PC-3 (cell line): ENCODE data around the gene SEMA3B. TPM values are rescaled to one million over a fixed set of nuclear protein-coding genes. Genes with fewer than 3 reads are reported as not detected.

Source experiments
- ATAC-seq: fragments of 200-7000 bp; cut with Tn5 transposase; 2 replicates; pipeline ENCODE4 v1.9.1; 2020; ENCODE audit warnings: mild to moderate bottlenecking, moderate library complexity
- BruUV-seq: library from RNA; stranded (reverse); fragments of 400-500 nt; replicated peaks from 2 replicates; lab custom pipeline; 2021; lab: Mats Ljungman, UMichigan
- CTCF ChIA-PET: fragments of 300-600 bp; sonication (Branson Sonifier 250); formaldehyde crosslinking; loops from one replicate; lab custom pipeline; 2022; ENCODE audit warnings: antibody characterized with exemption; lab: Charles Lee
- POLR2A ChIA-PET: fragments of 300-600 bp; sonication (Branson Sonifier 250); formaldehyde crosslinking; loops from one replicate; lab custom pipeline; 2022; ENCODE audit warnings: antibody characterized with exemption; ENCODE audit not compliant: unreplicated experiment; lab: Charles Lee
- DNase-seq: peaks from one replicate; pipeline ENCODE4 v3.0.0-alpha.2; 2015
- H2AFZ ChIP-seq: fragments of 300-600 bp; sonication (generic); 2 replicates; pipeline ENCODE4 v1.6.0; 2016; ENCODE audit warnings: antibody characterized with exemption, low read length
- H3F3A ChIP-seq: fragments of 300-600 bp; sonication (generic); one replicate; pipeline ENCODE4 v1.6.0; 2017; ENCODE audit warnings: antibody characterized with exemption, low read length, control low read depth, mild to moderate bottlenecking; ENCODE audit not compliant: unreplicated experiment
- H3K27ac ChIP-seq: fragments of 300-600 bp; sonication (generic); 2 replicates; pipeline ENCODE4 v1.5.1; 2016; ENCODE audit warnings: mild to moderate bottlenecking, low read length
- H3K27me3 ChIP-seq: fragments of 300-600 bp; sonication (generic); 2 replicates; pipeline ENCODE4 v1.6.1; 2016; ENCODE audit warnings: low read length, mixed read lengths
- H3K36me3 ChIP-seq: fragments of 300-600 bp; sonication (generic); 2 replicates; pipeline ENCODE4 v1.6.1; 2016; ENCODE audit warnings: low read depth, mixed run types, low read length, mixed read lengths
- H3K4me1 ChIP-seq: fragments of 300-600 bp; sonication (generic); 2 replicates; pipeline ENCODE4 v1.5.1; 2016; ENCODE audit warnings: low read length; ENCODE audit not compliant: insufficient read depth
- H3K4me2 ChIP-seq: fragments of 300-600 bp; sonication (generic); 2 replicates; pipeline ENCODE4 v1.6.0; 2016; ENCODE audit warnings: low read length
- H3K4me3 ChIP-seq: fragments of 300-600 bp; sonication (generic); 2 replicates; pipeline ENCODE4 v1.5.1; 2016; ENCODE audit warnings: mild to moderate bottlenecking, low read length, mixed read lengths
- H3K79me2 ChIP-seq: fragments of 300-600 bp; sonication (generic); 2 replicates; pipeline ENCODE4 v1.6.1; 2017; ENCODE audit warnings: low read length, mixed read lengths
- H3K9ac ChIP-seq: fragments of 300-600 bp; sonication (generic); 2 replicates; pipeline ENCODE4 v1.6.0; 2016; ENCODE audit warnings: mild to moderate bottlenecking, low read length
- H3K9me2 ChIP-seq: fragments of 300-600 bp; sonication (generic); replicated peaks from 2 replicates; pipeline ENCODE4 v1.6.1; 2016; ENCODE audit warnings: mixed run types, low read length, mixed read lengths
- H3K9me3 ChIP-seq: fragments of 300-600 bp; sonication (generic); 2 replicates; pipeline ENCODE4 v1.6.1; 2016; ENCODE audit warnings: low read length, mixed read lengths
- H4K20me1 ChIP-seq: fragments of 300-600 bp; sonication (generic); 2 replicates; pipeline ENCODE4 v1.6.1; 2016; ENCODE audit warnings: low read length, mixed read lengths
- CTCF ChIP-seq: fragments of 300-600 bp; sonication (generic); conservative IDR thresholded peaks from 2 replicates; pipeline ENCODE4 v1.5.1; 2017; ENCODE audit warnings: antibody characterized with exemption, low read depth, mild to moderate bottlenecking, low read length
- EZH2 ChIP-seq: fragments of 300-600 bp; sonication (generic); IDR thresholded peaks from one replicate; pipeline ENCODE4 v1.6.1; 2017; ENCODE audit warnings: antibody characterized with exemption, mild to moderate bottlenecking, low read length; ENCODE audit not compliant: unreplicated experiment
- EZH2phosphoT487 ChIP-seq: fragments of 300-600 bp; sonication (generic); IDR thresholded peaks from 2 replicates; pipeline ENCODE4 v1.6.1; 2018; ENCODE audit warnings: mild to moderate bottlenecking, antibody characterized with exemption, low read length, borderline replicate concordance
- intact Hi-C: fragments of 100-400 bp; cut with micrococcal nuclease; formaldehyde crosslinking; loops from 2 replicates; pipeline ENCODE4 v1.9.0; 2023
- total RNA-seq: library from RNA; depleted of rRNA; stranded (reverse); fragments of >200 nt; gene quantifications from 2 replicates; pipeline ENCODE4 v1.2.3, GENCODE V29; 2014

SEMA3B gene
- total RNA-seq, 1 experiment from 2014 or later = 40.1 TPM

- TF ChIP-seq EZH2 (no peak), EZH2phosphoT487 (no peak), CTCF (no peak)
- ChIA-PET POLR2A (no interaction called here), CTCF (no interaction called here)
- no peak overlapping the region for H2AFZ ChIP-seq
- no peaks in the 10 kb centered on the region for H3K36me3 ChIP-seq
- BruUV-seq = no TSS peak
- no peaks in the 10 kb centered on the region for H4K20me1 ChIP-seq
- H3F3A ChIP-seq = no peaks in the 10 kb centered on the region
- H3K27ac ChIP-seq = no peak overlapping the region
- no peak for ATAC-seq
- H3K27me3 ChIP-seq = no peaks in the 10 kb centered on the region
- H3K4me3 ChIP-seq = no peak overlapping the region
- H3K4me2 ChIP-seq = no peak overlapping the region
- H3K4me1 ChIP-seq = peaks cover 3% of the 10 kb centered on the region; the same call in 1 of the 2 replicates
- no peaks in the 10 kb centered on the region for H3K79me2 ChIP-seq
- no peak overlapping the region for H3K9ac ChIP-seq
- DNase-seq = no peak
- H3K9me2 ChIP-seq = no peaks in the 10 kb centered on the region
- intact Hi-C loops = no loop called here
- no peaks in the 10 kb centered on the region for H3K9me3 ChIP-seq
These were observed 48.8 kb upstream of the SEMA3B start for GRCh38 chr3:50220109-50220508.

GRCh38 chr3:50221051-50221410 is 47.9 kb upstream of the SEMA3B start:
- no peak overlapping the region for H2AFZ ChIP-seq
- no peaks in the 10 kb centered on the region for H3F3A ChIP-seq
- peaks cover 3% of the 10 kb centered on the region; the same call in 1 of the 2 replicates for H3K4me1 ChIP-seq
- H3K9me3 ChIP-seq = no peaks in the 10 kb centered on the region
- H3K79me2 ChIP-seq = no peaks in the 10 kb centered on the region
- no TSS peak for BruUV-seq
- CTCF ChIA-PET = no interaction called here
- no peak overlapping the region for H3K4me2 ChIP-seq
- intact Hi-C loops = no loop called here
- H3K4me3 ChIP-seq = no peak overlapping the region
- no peak for ATAC-seq
- no peak overlapping the region for H3K9ac ChIP-seq
- no peak overlapping the region for H3K27ac ChIP-seq
- no peak for DNase-seq
- no peaks in the 10 kb centered on the region for H3K36me3 ChIP-seq
- TF ChIP-seq EZH2 (no peak), EZH2phosphoT487 (no peak), CTCF (no peak)
- POLR2A ChIA-PET = no interaction called here
- no peaks in the 10 kb centered on the region for H4K20me1 ChIP-seq
- H3K27me3 ChIP-seq = no peaks in the 10 kb centered on the region
- H3K9me2 ChIP-seq = no peaks in the 10 kb centered on the region

GRCh38 chr3:50221411-50222168 is 47.4 kb upstream of the SEMA3B start:
- H3K27me3 ChIP-seq = no peaks in the 10 kb centered on the region
- intact Hi-C loops = no loop called here
- 0 out of 2 replicates have a peak, but pooled peaks have one; percentile 9 for TF ChIP-seq CTCF
- no peak for TF ChIP-seq EZH2
- H3K4me2 ChIP-seq = no peak overlapping the region
- DNase-seq = no peak
- POLR2A ChIA-PET = no interaction called here
- peaks cover 3% of the 10 kb centered on the region; the same call in 1 of the 2 replicates for H3K4me1 ChIP-seq
- CTCF ChIA-PET = no interaction called here
- H3K79me2 ChIP-seq = no peaks in the 10 kb centered on the region
- H3K9ac ChIP-seq = no peak overlapping the region
- H3K36me3 ChIP-seq = no peaks in the 10 kb centered on the region
- no TSS peak for BruUV-seq
- no peaks in the 10 kb centered on the region for H3K9me3 ChIP-seq
- no peak overlapping the region for H2AFZ ChIP-seq
- H4K20me1 ChIP-seq = no peaks in the 10 kb centered on the region
- ATAC-seq = no peak
- H3F3A ChIP-seq = no peaks in the 10 kb centered on the region
- no peak overlapping the region for H3K27ac ChIP-seq
- no peak overlapping the region for H3K4me3 ChIP-seq
- H3K9me2 ChIP-seq = no peaks in the 10 kb centered on the region
